Large intestine (tissue), 3 donors: ENCODE measurements around the gene CTR9. TPM values are rescaled to one million over a fixed set of nuclear protein-coding genes. Genes with fewer than 3 reads are reported as not detected.
A peak's percentile ranks its signal among the peaks of the same experiment; 100 is the strongest.

Experiments
- DNase-seq, 2 donors: peaks; one replicate each; pipeline versions ENCODE4 v3.0.0 to v3.0.0-alpha.2; 2013
- H3K27ac ChIP-seq: one replicate; pipeline ENCODE4 v1.5.1; 2013; ENCODE audit warnings: low read length
- H3K27me3 ChIP-seq: 2 replicates; pipeline ENCODE4 v1.6.1; 2013; ENCODE audit warnings: low read length; ENCODE audit not compliant: control insufficient read depth, insufficient read depth
- H3K36me3 ChIP-seq: 2 replicates; pipeline ENCODE4 v1.6.1; 2013; ENCODE audit warnings: low read length; ENCODE audit not compliant: control insufficient read depth, insufficient read depth
- H3K4me1 ChIP-seq: one replicate; pipeline ENCODE4 v1.6.1; 2013; ENCODE audit warnings: low read length; ENCODE audit not compliant: control insufficient read depth, insufficient read depth
- H3K4me3 ChIP-seq: one replicate; pipeline ENCODE4 v1.5.1; 2013; ENCODE audit warnings: low read length
- H3K9me3 ChIP-seq: one replicate; pipeline ENCODE4 v1.6.1; 2013; ENCODE audit warnings: mild to moderate bottlenecking, low read depth, low read length, moderate library complexity; ENCODE audit not compliant: control insufficient read depth
- WGBS: methylation state at CpG from one replicate; pipeline ENCODE4 v1.1.5; 2013; ENCODE audit warnings: low lambda C conversion rate; ENCODE audit not compliant: insufficient coverage; 5-methylcytosine and 5-hydroxymethylcytosine counted together
- polyA plus RNA-seq: library from polyadenylated mRNA; unstranded; fragments of 120-200 nt; gene quantifications from one replicate; pipeline ENCODE4 v1.2.1, GENCODE V29; 2013

The CTR9 gene
- polyA plus RNA-seq, 1 donor: 40.0 TPM

GRCh38 chr11:10742460-10743208 is 8.4 kb upstream of the CTR9 start:
- DNase-seq: peak in 1 of 2 donors; percentile 39
- WGBS: no CpG with 5 or more reads among the region's 9 CpGs
- Histone ChIP-seq H3K9me3 (no peaks in the 10 kb centered on the region), H3K27me3 (no peaks in the 10 kb centered on the region), H3K36me3 (no peaks in the 10 kb centered on the region), H3K27ac (peak overlapping the region; percentile 39), H3K4me3 (no peak overlapping the region), H3K4me1 (peaks cover 18% of the 10 kb centered on the region)

GRCh38 chr11:10743354-10744000 is 7.6 kb upstream of the CTR9 start:
- peak in 1 of 2 donors; percentile 65 for DNase-seq
- Histone ChIP-seq H3K36me3 (no peaks in the 10 kb centered on the region), H3K27me3 (no peaks in the 10 kb centered on the region), H3K4me1 (peaks cover 18% of the 10 kb centered on the region), H3K27ac (peak overlapping the region; percentile 49), H3K9me3 (no peaks in the 10 kb centered on the region), H3K4me3 (no peak overlapping the region)
- 88% methylated on average over 1 of the region's 13 CpGs for WGBS

GRCh38 chr11:10744206-10744605 is 6.8 kb upstream of the CTR9 start:
- 73% methylated on average over 2 of the region's 3 CpGs for WGBS
- peaks cover 18% of the 10 kb centered on the region for H3K4me1 ChIP-seq
- H3K36me3 ChIP-seq: no peaks in the 10 kb centered on the region
- H3K27ac ChIP-seq: no peak overlapping the region
- no peak for DNase-seq
- no peaks in the 10 kb centered on the region for H3K27me3 ChIP-seq
- no peaks in the 10 kb centered on the region for H3K9me3 ChIP-seq
- H3K4me3 ChIP-seq: no peak overlapping the region

DNA sequence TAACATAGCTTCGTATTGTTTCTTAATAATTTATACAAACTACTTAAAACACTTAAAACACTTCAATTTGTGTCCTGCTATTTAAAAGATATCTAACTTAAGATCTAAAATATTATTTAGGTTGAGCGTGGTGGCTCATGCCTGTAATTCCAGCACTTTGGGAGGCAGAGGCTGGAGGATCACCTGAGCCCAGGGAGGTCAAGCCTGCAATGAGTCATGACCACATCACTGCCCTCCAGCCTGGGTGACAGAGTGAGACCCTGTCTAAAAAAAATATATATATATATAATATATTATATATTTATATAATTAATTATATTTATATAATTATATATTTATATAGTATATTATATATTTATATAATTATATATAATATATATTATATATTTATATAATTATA is 4.2 kb upstream of the CTR9 start:
- Histone ChIP-seq H3K27ac (no peak overlapping the region), H3K36me3 (no peaks in the 10 kb centered on the region), H3K27me3 (no peaks in the 10 kb centered on the region), H3K4me3 (no peak overlapping the region), H3K9me3 (no peaks in the 10 kb centered on the region), H3K4me1 (peaks cover 18% of the 10 kb centered on the region)
- no peak for DNase-seq
- WGBS: 86% methylated on average over 1 of the region's 2 CpGs

DNA sequence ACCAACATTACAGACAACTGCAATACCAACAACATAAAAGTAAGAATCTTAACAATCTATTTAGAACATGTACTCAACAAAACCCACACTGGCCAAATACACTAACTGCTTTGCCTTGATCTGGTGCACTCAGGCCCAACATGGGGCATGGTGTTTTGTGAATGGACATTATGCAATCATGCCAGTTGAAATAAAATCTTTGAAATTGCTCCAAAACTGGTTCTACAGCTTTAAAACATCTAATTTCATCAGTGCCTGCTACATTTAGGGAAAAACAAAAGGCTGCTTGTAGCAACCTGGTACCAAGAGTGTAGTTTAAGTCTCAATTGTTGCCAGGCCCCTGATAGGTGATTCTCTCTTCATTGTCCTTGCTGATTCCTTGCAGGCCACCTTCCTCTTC is 3.3 kb upstream of the CTR9 start:
- no peaks in the 10 kb centered on the region for H3K27me3 ChIP-seq
- peaks cover 10% of the 10 kb centered on the region for H3K4me1 ChIP-seq
- no peak for DNase-seq
- no peak overlapping the region for H3K4me3 ChIP-seq
- H3K27ac ChIP-seq: no peak overlapping the region
- H3K36me3 ChIP-seq: no peaks in the 10 kb centered on the region
- H3K9me3 ChIP-seq: no peaks in the 10 kb centered on the region

GRCh38 chr11:10749476-10749875 is 1.6 kb upstream of the CTR9 start:
- WGBS: no CpG with 5 or more reads among the region's 2 CpGs
- H3K4me1 ChIP-seq: no peaks in the 10 kb centered on the region
- DNase-seq: no peak
- H3K9me3 ChIP-seq: no peaks in the 10 kb centered on the region
- no peak overlapping the region for H3K27ac ChIP-seq
- H3K27me3 ChIP-seq: no peaks in the 10 kb centered on the region
- H3K4me3 ChIP-seq: no peak overlapping the region
- peaks cover 8% of the 10 kb centered on the region for H3K36me3 ChIP-seq

- H3K4me1 ChIP-seq: no peaks in the 10 kb centered on the region
- WGBS: no CpG with 5 or more reads among the region's 14 CpGs
- H3K9me3 ChIP-seq: no peaks in the 10 kb centered on the region
- no peak for DNase-seq
- H3K4me3 ChIP-seq: peak overlapping the region; percentile 89
- no peaks in the 10 kb centered on the region for H3K27me3 ChIP-seq
- peak overlapping the region; percentile 94 for H3K27ac ChIP-seq
- H3K36me3 ChIP-seq: peaks cover 19% of the 10 kb centered on the region
Observed at GRCh38 chr11:10751581-10751940, 515 bp downstream of the CTR9 start.

DNA sequence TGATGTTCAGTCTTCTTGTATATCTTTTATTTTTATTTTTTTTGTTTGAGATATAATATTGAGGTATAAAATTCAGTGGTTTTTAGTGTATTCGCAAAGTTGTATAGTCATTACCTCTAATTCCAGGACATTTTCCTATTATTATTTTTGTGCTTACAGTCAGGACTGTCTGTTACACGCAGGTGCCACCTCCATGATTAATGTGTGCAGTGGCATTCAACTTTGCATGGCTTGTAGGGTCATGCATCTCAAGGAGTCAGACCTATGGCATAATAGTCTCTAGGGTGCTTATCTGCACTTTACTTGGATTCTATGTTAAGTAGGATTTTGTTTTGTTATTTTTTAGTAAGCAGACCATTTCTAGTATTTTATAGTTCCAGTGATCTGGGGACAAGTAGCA is 1.0 kb downstream of the CTR9 start:
- Histone ChIP-seq H3K4me1 (no peaks in the 10 kb centered on the region), H3K4me3 (peak overlapping the region; percentile 89), H3K36me3 (peaks cover 24% of the 10 kb centered on the region), H3K9me3 (no peaks in the 10 kb centered on the region), H3K27ac (peak overlapping the region; percentile 94), H3K27me3 (no peaks in the 10 kb centered on the region)
- DNase-seq: peak in 1 of 2 donors; percentile 44
- WGBS: no CpG with 5 or more reads among the region's 2 CpGs

DNA sequence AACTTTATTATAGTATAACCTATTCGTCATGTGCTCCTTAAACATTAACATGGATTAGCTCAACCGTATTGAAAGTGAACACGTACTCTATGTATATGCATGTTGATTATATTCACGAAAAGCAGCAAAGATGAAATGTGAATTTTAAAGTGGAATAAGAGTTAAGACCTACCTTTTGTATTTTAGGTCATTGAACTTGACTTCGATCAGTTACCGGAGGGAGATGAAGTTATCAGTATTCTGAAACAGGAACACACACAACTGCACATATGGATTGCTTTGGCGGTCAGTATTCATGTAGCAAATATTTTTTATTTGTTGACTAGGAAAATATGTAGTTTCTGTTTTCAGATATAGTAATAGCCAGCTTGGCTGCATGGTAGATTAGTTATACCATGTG is 1.4 kb downstream of the CTR9 start:
- 0% methylated on average over 1 of the region's 7 CpGs for WGBS

GRCh38 chr11:10758957-10759356 is 7.9 kb downstream of the CTR9 start:
- Histone ChIP-seq H3K27ac (no peak overlapping the region), H3K9me3 (no peaks in the 10 kb centered on the region), H3K36me3 (peaks cover 71% of the 10 kb centered on the region), H3K4me1 (no peaks in the 10 kb centered on the region), H3K4me3 (no peak overlapping the region), H3K27me3 (no peaks in the 10 kb centered on the region)
- 60% methylated on average over 1 of the region's 1 CpG for WGBS
- DNase-seq: no peak

More for the DNA sequence above, 1.4 kb downstream of the CTR9 start:
- peaks cover 28% of the 10 kb centered on the region for H3K36me3 ChIP-seq
- no peaks in the 10 kb centered on the region for H3K27me3 ChIP-seq
- no peaks in the 10 kb centered on the region for H3K4me1 ChIP-seq
- H3K4me3 ChIP-seq: peak overlapping the region; percentile 89
- H3K9me3 ChIP-seq: no peaks in the 10 kb centered on the region
- peak in 1 of 2 donors; percentile 46 for DNase-seq
- no peak overlapping the region for H3K27ac ChIP-seq
